GM23338 (cell line): Measurements from ENCODE around the gene IGDCC3. TPM values are rescaled to one million over a fixed set of nuclear protein-coding genes. Genes with fewer than 3 reads are reported as not detected.

Experiments
- ATAC-seq: fragments of 200-7000 bp; cut with Tn5 transposase; 3 replicates; pipeline ENCODE4 v1.9.1; 2020
- DNase-seq: peaks from one replicate; pipeline ENCODE4 v3.0.0-alpha.2; 2015; ENCODE audit warnings: low spot score
- H2AFZ ChIP-seq: fragments of 200-600 bp; sonication (generic); 2 replicates; pipeline ENCODE4 v1.8.0; 2016; ENCODE audit warnings: antibody characterized with exemption, mild to moderate bottlenecking, moderate library complexity
- H3F3A ChIP-seq: fragments of 200-600 bp; sonication (generic); replicated peaks from 2 replicates; pipeline ENCODE4 v1.8.0; 2017; ENCODE audit warnings: antibody characterized with exemption, mixed run types, low read depth
- H3K27ac ChIP-seq: fragments of 200-600 bp; sonication (generic); 2 replicates; pipeline ENCODE4 v1.6.1; 2016; ENCODE audit warnings: low read depth
- H3K27me3 ChIP-seq: fragments of 200-600 bp; sonication (generic); 2 replicates; pipeline ENCODE4 v1.8.0; 2016; ENCODE audit warnings: mild to moderate bottlenecking, mixed run types, moderate library complexity; ENCODE audit not compliant: insufficient read depth
- H3K36me3 ChIP-seq: fragments of 200-600 bp; sonication (generic); 2 replicates; pipeline ENCODE4 v1.8.0; 2016; ENCODE audit warnings: mild to moderate bottlenecking; ENCODE audit not compliant: insufficient read depth
- H3K4me1 ChIP-seq: fragments of 200-600 bp; sonication (generic); 2 replicates; pipeline ENCODE4 v1.8.0; 2016; ENCODE audit warnings: mild to moderate bottlenecking, moderate library complexity; ENCODE audit not compliant: insufficient read depth
- H3K4me2 ChIP-seq: fragments of 200-600 bp; sonication (generic); 2 replicates; pipeline ENCODE4 v1.7.1; 2017; ENCODE audit warnings: mixed run types
- H3K4me3 ChIP-seq: fragments of 200-600 bp; sonication (generic); 2 replicates; pipeline ENCODE4 v1.6.1; 2016; ENCODE audit warnings: mixed run types
- H3K79me2 ChIP-seq: fragments of 200-600 bp; sonication (generic); replicated peaks from 2 replicates; pipeline ENCODE4 v1.8.0; 2017; ENCODE audit warnings: mild to moderate bottlenecking; ENCODE audit not compliant: insufficient read depth
- H3K9me2 ChIP-seq: fragments of 200-600 bp; sonication (generic); 2 replicates; pipeline ENCODE4 v1.8.0; 2017; ENCODE audit not compliant: insufficient read depth
- H4K20me1 ChIP-seq: fragments of 200-600 bp; sonication (generic); replicated peaks from 2 replicates; pipeline ENCODE4 v1.8.0; 2017; ENCODE audit warnings: mild to moderate bottlenecking; ENCODE audit not compliant: insufficient read depth
- H3K27ac Mint-ChIP-seq: 2 replicates; pipeline ENCODE4 v1.8.0; 2020; ENCODE audit warnings: inconsistent platforms, mild to moderate bottlenecking, moderate library complexity, mixed read lengths
- H3K27me3 Mint-ChIP-seq: 3 replicates; pipeline ENCODE4 v1.8.0; 2022; ENCODE audit warnings: low read depth, mild to moderate bottlenecking, moderate library complexity, mixed read lengths, inconsistent platforms; ENCODE audit not compliant: insufficient read depth, poor library complexity
- H3K36me3 Mint-ChIP-seq: 3 replicates; pipeline ENCODE4 v1.8.0; 2021; ENCODE audit warnings: low read depth, mild to moderate bottlenecking, inconsistent platforms, moderate library complexity, mixed read lengths
- H3K4me1 Mint-ChIP-seq: 3 replicates; pipeline ENCODE4 v1.8.0; 2020; ENCODE audit warnings: mild to moderate bottlenecking, inconsistent platforms, mixed read lengths
- H3K4me3 Mint-ChIP-seq: 3 replicates; pipeline ENCODE4 v1.8.0; 2021; ENCODE audit warnings: moderate library complexity, mild to moderate bottlenecking, inconsistent platforms, mixed read lengths
- H3K9me3 Mint-ChIP-seq: 3 replicates; pipeline ENCODE4 v1.8.0; 2020; ENCODE audit warnings: moderate library complexity, mild to moderate bottlenecking, inconsistent platforms, mixed read lengths
- CTCF ChIP-seq, 2 experiments: fragments of 200-600 bp in 1 of 2; sonication (generic) in 1 of 2; conservative IDR thresholded peaks; 2 replicates each; pipeline versions ENCODE4 v1.5.1 to v1.6.1; 2016 to 2017; ENCODE audit warnings: antibody characterized with exemption in 2 of 2, low read depth in 2 of 2, mild to moderate bottlenecking in 2 of 2, moderate library complexity in 1 of 2
- ETS1 ChIP-seq: IDR thresholded peaks from 2 replicates; pipeline ENCODE4 v1.6.1; 2016; ENCODE audit warnings: antibody characterized with exemption
- EZH2 ChIP-seq: fragments of 200-600 bp; sonication (generic); IDR thresholded peaks from one replicate; pipeline ENCODE4 v1.8.0; 2017; ENCODE audit warnings: antibody characterized with exemption, mild to moderate bottlenecking, low read depth; ENCODE audit not compliant: unreplicated experiment
- EZH2phosphoT487 ChIP-seq: fragments of 200-600 bp; sonication (generic); IDR thresholded peaks from one replicate; pipeline ENCODE4 v1.8.1; 2018; ENCODE audit warnings: antibody characterized with exemption; ENCODE audit not compliant: unreplicated experiment
- NANOG ChIP-seq: IDR thresholded peaks from 2 replicates; pipeline ENCODE4 v1.6.1; 2016; ENCODE audit warnings: antibody characterized with exemption, borderline replicate concordance
- POLR2AphosphoS5 ChIP-seq: IDR thresholded peaks from 2 replicates; pipeline ENCODE4 v1.6.1; 2016; ENCODE audit warnings: antibody characterized with exemption, low read depth
- REST ChIP-seq: IDR thresholded peaks from one replicate; pipeline ENCODE4 v1.6.1; 2018; ENCODE audit warnings: antibody characterized with exemption; ENCODE audit not compliant: unreplicated experiment
- ZNF114 ChIP-seq: fragments of 250-450 bp; sonication (Bioruptor Pico); IDR thresholded peaks from 2 replicates; pipeline ENCODE4 v1.5.0; 2020; ENCODE audit warnings: mild to moderate bottlenecking, moderate library complexity
- ZNF462 ChIP-seq: fragments of 250-450 bp; sonication (Bioruptor Pico); IDR thresholded peaks from 2 replicates; pipeline ENCODE4 v1.5.0; 2020; ENCODE audit warnings: mild to moderate bottlenecking, moderate library complexity
- polyA plus RNA-seq: library from polyadenylated mRNA; unstranded; fragments of >200 nt; fragmentation: Nextera tagmentation; extraction: Ambion mirVana; gene quantifications from 2 replicates; pipeline ENCODE4 v1.2.1, GENCODE V29; 2016
- total RNA-seq: library from RNA; depleted of rRNA; stranded (reverse); fragments of >200 nt; shearing (Covaris generic); gene quantifications from 2 replicates; pipeline ENCODE4 v1.2.3, GENCODE V29; 2014

The IGDCC3 gene
- total and polyA plus RNA-seq, 2 experiments from 2014 or later, result 15.3 to 30.7 TPM

- DNase-seq (no peak), ATAC-seq (no peak)
- peaks cover 11% of the 10 kb centered on the region; the same call in 1 of the 2 replicates for H3K79me2 ChIP-seq
- no peak overlapping the region for H3K4me3 Mint-ChIP-seq
- H3K4me1 ChIP-seq, result peaks cover 41% of the 10 kb centered on the region
- peak overlapping the region; percentile 9; the same call in 1 of the 2 replicates for H3K4me2 ChIP-seq
- H3K27ac ChIP-seq, result no peak overlapping the region
- no peaks in the 10 kb centered on the region for H4K20me1 ChIP-seq
- peaks cover 12% of the 10 kb centered on the region for H3K36me3 Mint-ChIP-seq
- no peaks in the 10 kb centered on the region for H3K27me3 ChIP-seq
- peaks cover 21% of the 10 kb centered on the region for H3K27me3 Mint-ChIP-seq
- peaks cover 55% of the 10 kb centered on the region for H3K4me1 Mint-ChIP-seq
- H3K9me3 Mint-ChIP-seq, result no peaks in the 10 kb centered on the region
- H3K27ac Mint-ChIP-seq, result no peak overlapping the region
- peaks cover 17% of the 10 kb centered on the region for H3F3A ChIP-seq
- TF ChIP-seq EZH2phosphoT487 (no peak), ZNF462 (CRISPR knock-in tag) (no peak), NANOG (no peak), POLR2AphosphoS5 (no peak), CTCF (conservative IDR thresholded peaks at IDR 0.05; ENCODE audit: low read depth in 2 of 2) (no peak), ZNF114 (no peak), EZH2 (no peak), ETS1 (no peak), REST (no peak)
- H3K36me3 ChIP-seq, result no peaks in the 10 kb centered on the region
- no peak overlapping the region for H3K4me3 ChIP-seq
- H2AFZ ChIP-seq, result no peak overlapping the region
- H3K9me2 ChIP-seq, result 0 out of 2 replicates have a peak, but pooled peaks cover 7% of the 10 kb centered on the region
Observed at GRCh38 chr15:65410972-65411371, 33.2 kb upstream of the IGDCC3 start.
